Thoracic aorta (tissue), 2 donors: Measurements from ENCODE around the gene BIRC7. TPM values are rescaled to one million over a fixed set of nuclear protein-coding genes. Genes with fewer than 3 reads are reported as not detected.

Source experiments
- ATAC-seq: fragments of 150-250 bp; one replicate; pipeline ENCODE4 v1.8.0; 2017; ENCODE audit warnings: low read depth; ENCODE audit not compliant: insufficient number of reproducible peaks, low FRiP score
- DNase-seq: peaks from one replicate; pipeline ENCODE4 v3.0.0-alpha.2; 2020; ENCODE audit warnings: low spot score
- H3K27ac ChIP-seq, 2 donors: fragments of 200-600 bp; sonication (generic); 1 replicate in 1 of 2; 2 replicates in 1 of 2; pipeline ENCODE4 v1.5.1; 2016; ENCODE audit warnings: mild to moderate bottlenecking in 2 of 2, moderate library complexity in 2 of 2
- H3K27me3 ChIP-seq: fragments of 200-600 bp; sonication (generic); replicated peaks from 2 replicates; pipeline ENCODE4 v1.6.0; 2016; ENCODE audit warnings: mild to moderate bottlenecking; ENCODE audit not compliant: insufficient read depth
- H3K36me3 ChIP-seq: fragments of 200-600 bp; sonication (generic); one replicate; pipeline ENCODE4 v1.5.1; 2016
- H3K4me1 ChIP-seq, 2 donors: fragments of 200-600 bp; sonication (generic); 1 replicate in 1 of 2; 2 replicates in 1 of 2; pipeline versions ENCODE4 v1.5.1 to v1.6.0; 2016; ENCODE audit warnings: low read depth in 2 of 2, mild to moderate bottlenecking in 1 of 2; ENCODE audit not compliant: control insufficient read depth in 1 of 2
- H3K4me3 ChIP-seq: fragments of 200-600 bp; sonication (generic); 2 replicates; pipeline ENCODE4 v1.5.1; 2016; ENCODE audit warnings: mild to moderate bottlenecking
- H3K9me3 ChIP-seq: fragments of 200-600 bp; sonication (generic); 2 replicates; pipeline ENCODE4 v1.5.1; 2016
- CTCF ChIP-seq: fragments of 200-600 bp; sonication (generic); IDR thresholded peaks from one replicate; pipeline ENCODE4 v1.5.1; 2019; ENCODE audit warnings: antibody characterized with exemption
- total RNA-seq, 2 donors: library from RNA; depleted of rRNA; stranded (reverse); fragments of >200 nt; gene quantifications; one replicate each; pipeline versions ENCODE4 v1.1.0 to v1.2.3, GENCODE V29; 2016

BIRC7 gene
- total RNA-seq, 2 donors from 2014 or later = not detected

DNA sequence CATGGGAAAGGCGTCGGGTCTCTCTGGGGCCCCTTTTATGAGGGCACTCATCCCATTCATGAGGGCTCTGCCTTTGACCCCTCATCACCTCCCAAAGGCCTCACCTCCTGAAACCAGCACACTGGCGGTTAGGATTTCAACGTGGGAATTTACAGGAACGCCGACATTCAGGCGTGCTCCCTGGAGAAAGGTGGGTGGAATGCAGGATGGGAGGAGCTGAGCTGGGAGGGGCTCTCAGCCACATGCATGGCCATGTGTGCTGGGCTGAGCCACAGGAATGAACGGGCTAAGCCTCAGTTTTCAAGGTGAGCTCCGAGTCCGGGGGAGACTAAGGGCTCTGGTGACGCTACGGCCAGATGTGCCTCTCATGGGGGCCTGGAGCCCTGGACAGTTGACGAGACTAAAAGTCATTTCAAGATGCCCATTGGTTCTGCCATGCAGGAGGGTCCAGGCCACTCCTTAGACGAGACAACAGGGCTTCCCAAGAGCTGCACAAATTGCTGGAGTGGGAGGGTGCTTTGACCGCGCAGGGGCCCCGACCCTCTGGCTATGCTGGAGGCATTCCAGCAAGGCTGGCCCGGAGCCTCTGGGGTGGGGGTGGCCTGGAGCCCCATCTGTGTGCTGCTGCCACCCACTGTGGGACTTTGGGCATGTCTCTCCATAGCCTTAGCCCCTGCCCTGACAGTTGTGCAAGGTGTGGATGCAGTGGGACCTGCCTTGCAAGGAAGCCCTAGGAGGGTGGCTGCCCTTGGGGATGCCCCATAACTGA lies 33.1 kb downstream of the BIRC7 start:
- Histone ChIP-seq H3K27ac (no peak overlapping the region), H3K36me3 (no peaks in the 10 kb centered on the region), H3K4me1 (peaks cover 11 to 12% of the 10 kb centered on the region in 2 donors), H3K9me3 (no peaks in the 10 kb centered on the region), H3K27me3 (no peaks in the 10 kb centered on the region), H3K4me3 (no peak overlapping the region)
- TF ChIP-seq CTCF = no peak
- no peak for DNase-seq
- ATAC-seq = no peak

DNA sequence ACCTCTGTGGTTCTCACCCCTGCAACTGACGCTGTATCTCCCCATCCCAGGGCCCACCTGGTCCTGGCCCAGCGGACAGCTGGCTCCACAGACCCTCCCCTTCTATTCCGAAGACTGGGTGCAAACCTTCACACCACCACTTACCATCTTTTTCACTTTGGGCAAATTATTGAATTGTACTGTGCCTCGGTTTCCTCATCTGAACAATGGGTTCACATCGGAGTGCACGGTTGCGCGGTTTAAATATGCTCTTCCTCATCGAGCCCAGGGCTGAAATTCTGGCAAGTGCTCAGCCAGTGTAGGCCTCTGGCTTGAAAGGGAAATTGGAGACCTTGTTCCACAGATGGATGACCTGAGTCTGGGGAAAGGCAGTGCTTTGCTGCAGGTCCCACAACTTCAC lies 34.0 kb downstream of the BIRC7 start:
- DNase-seq (no peak), ATAC-seq (no peak)
- Histone ChIP-seq H3K4me1 (peaks cover 17 to 19% of the 10 kb centered on the region in 2 donors), H3K4me3 (no peak overlapping the region), H3K27me3 (no peaks in the 10 kb centered on the region), H3K36me3 (no peaks in the 10 kb centered on the region), H3K9me3 (no peaks in the 10 kb centered on the region), H3K27ac (no peak overlapping the region)
- no peak for TF ChIP-seq CTCF

DNA sequence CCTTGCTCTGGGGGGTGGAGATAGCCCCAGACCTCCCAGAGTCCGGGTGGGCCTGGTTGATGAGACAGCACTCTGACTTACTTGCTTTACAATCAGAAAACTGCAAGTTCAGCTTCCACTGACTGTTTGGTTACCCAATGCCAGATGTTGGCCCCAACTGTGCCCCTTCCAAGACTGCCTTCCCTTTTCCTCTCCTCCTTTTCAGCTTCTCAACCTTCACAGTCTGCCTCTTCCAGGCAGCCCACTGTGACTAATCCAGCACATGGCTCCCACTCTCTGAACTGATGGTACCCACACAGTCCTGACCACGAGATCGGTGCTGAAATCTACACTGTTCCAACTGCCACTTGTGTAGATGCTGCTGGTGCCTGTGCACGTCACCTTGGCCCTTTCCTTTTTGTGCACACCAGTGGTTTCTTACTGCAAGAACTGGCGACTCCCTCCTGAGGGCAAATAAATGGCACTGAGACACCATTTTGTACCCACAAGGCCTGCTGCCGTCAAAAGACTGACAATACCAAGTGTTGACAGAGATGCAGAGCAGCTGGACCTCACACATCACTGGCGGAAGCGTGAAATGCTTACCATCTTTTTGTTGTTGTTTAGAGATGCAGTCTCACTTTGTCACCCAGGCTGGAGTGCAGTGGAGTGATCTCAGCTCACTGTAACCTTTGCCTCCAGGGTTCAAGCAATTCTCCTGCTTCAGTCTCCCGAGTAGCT lies 35.1 kb downstream of the BIRC7 start:
- no peak for DNase-seq
- Histone ChIP-seq H3K27ac (no peak overlapping the region), H3K36me3 (peaks cover under 1% of the 10 kb centered on the region), H3K4me1 (peaks cover 17 to 25% of the 10 kb centered on the region in 2 donors), H3K9me3 (no peaks in the 10 kb centered on the region), H3K27me3 (no peaks in the 10 kb centered on the region), H3K4me3 (no peak overlapping the region)
- ATAC-seq = no peak
- TF ChIP-seq CTCF = no peak

GRCh38 chr20:63272105-63273058 lies 36.7 kb downstream of the BIRC7 start, which contains the start of gene ARFGAP1:
Gene ARFGAP1 (plus strand): TSS chr20:63272813. CDS start chr20:63275581, 2,768 bp downstream.
- H3K27ac ChIP-seq = peak within 1 kb of the TSS in 1 of 2 donors; percentile 43
- no peak for TF ChIP-seq CTCF
- no peaks in the 10 kb centered on the region for H3K27me3 ChIP-seq
- H3K4me1 ChIP-seq = peaks cover 17 to 25% of the 10 kb centered on the region in 2 donors
- H3K4me3 ChIP-seq = peak within 1 kb of the TSS; percentile 93
- peak; percentile 67 for DNase-seq
- peaks cover 10% of the 10 kb centered on the region for H3K36me3 ChIP-seq
- H3K9me3 ChIP-seq = no peaks in the 10 kb centered on the region
- peak; percentile 50 for ATAC-seq
